Measurements from ENCODE around the gene TRABD2B. TPM values are rescaled to one million over a fixed set of nuclear protein-coding genes. Genes with fewer than 3 reads are reported as not detected.

The TRABD2B gene
- total RNA-seq, 6 donors from 2014 or later: under 0.01 to 2.1 (median 0.62) TPM

DNA sequence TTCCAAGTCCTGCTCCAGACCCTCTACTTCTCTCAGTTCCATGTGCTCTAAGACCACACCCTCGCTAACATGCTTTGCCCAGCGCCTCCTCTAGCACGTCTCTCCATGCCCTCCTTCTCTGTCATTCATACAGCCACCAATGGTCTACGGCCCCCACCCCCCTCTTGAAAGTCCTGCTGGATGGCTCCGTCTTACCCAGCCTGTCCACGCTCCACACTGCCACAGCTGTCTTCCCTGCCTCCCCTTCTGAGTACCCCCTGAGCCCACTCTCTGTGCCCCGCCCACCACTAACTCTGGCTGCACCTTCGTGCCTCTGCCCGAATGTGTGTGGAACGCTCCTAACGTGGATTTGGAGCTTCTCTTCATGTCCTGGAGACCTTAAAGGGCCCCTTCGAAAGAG, 244.6 kb downstream of the TRABD2B start:
- Histone ChIP-seq H3K4me1 (peaks cover 3 to 12% (median 6%) of the 10 kb centered on the region in 4 donors), H3K27ac (peak overlapping the region in 1 of 4 donors; percentile 0), H3K27me3 (no peaks in the 10 kb centered on the region), H3K9me3 (no peaks in the 10 kb centered on the region), H3K4me3 (no peak overlapping the region), H3K36me3 (no peaks in the 10 kb centered on the region)
- no peak for DNase-seq
- TF ChIP-seq POLR2A (IDR thresholded peaks at IDR 0.05) (no peak), EP300 (IDR thresholded peaks at IDR 0.05) (no peak), POLR2AphosphoS5 (IDR thresholded peaks at IDR 0.05) (no peak)
- TF ChIP-seq, protein P1, sequence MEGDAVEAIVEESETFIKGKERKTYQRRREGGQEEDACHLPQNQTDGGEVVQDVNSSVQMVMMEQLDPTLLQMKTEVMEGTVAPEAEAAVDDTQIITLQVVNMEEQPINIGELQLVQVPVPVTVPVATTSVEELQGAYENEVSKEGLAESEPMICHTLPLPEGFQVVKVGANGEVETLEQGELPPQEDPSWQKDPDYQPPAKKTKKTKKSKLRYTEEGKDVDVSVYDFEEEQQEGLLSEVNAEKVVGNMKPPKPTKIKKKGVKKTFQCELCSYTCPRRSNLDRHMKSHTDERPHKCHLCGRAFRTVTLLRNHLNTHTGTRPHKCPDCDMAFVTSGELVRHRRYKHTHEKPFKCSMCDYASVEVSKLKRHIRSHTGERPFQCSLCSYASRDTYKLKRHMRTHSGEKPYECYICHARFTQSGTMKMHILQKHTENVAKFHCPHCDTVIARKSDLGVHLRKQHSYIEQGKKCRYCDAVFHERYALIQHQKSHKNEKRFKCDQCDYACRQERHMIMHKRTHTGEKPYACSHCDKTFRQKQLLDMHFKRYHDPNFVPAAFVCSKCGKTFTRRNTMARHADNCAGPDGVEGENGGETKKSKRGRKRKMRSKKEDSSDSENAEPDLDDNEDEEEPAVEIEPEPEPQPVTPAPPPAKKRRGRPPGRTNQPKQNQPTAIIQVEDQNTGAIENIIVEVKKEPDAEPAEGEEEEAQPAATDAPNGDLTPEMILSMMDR (IDR thresholded peaks at IDR 0.05): no peak
- ATAC-seq (ENCODE audit: low FRiP score in 2 of 2): no peak
- WGBS, 2 donors: 89 to 92% methylated on average over 12 of the region's 12 CpGs

DNA sequence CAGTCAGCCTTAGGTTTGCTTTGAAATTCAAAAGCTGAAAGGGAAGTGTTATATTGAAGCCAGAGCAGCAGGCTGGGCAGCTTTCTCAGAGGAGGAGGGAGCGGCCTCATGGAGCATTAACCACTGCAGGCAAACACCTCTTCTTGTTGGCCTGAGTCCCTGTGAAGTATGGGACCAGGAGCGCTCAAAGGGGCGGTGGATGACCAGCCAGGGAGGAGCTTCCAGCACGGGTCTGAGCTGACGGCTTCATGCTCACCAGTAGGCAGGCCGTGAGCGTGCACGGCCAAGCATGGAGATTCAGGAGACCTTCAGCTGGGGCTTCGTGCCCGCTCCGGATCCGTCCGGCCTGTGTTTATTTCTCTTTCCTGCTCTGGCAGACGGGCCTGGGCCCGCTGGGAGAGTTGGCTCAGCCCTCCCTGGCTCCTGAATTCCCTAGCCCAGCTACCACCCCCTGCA, 245.2 kb downstream of the TRABD2B start:
- DNase-seq (peak in 1 of 2 donors; percentile 50), ATAC-seq (ENCODE audit: low FRiP score in 2 of 2) (peak; percentile 20 to 55)
- WGBS, 2 donors: 41 to 56% methylated on average over 7 to 15 of the region's 15 CpGs
- no peaks in the 10 kb centered on the region for H3K9me3 ChIP-seq
- H3K4me1 ChIP-seq: peaks cover 3 to 12% (median 6%) of the 10 kb centered on the region in 4 donors
- no peaks in the 10 kb centered on the region for H3K36me3 ChIP-seq
- H3K4me3 ChIP-seq: no peak overlapping the region
- TF ChIP-seq POLR2AphosphoS5 (IDR thresholded peaks at IDR 0.05): no peak
- TF ChIP-seq, protein P1 (IDR thresholded peaks at IDR 0.05): no peak
- TF ChIP-seq EP300 (IDR thresholded peaks at IDR 0.05): no peak
- TF ChIP-seq POLR2A (IDR thresholded peaks at IDR 0.05): no peak
- H3K27ac ChIP-seq: peak overlapping the region in 2 of 4 donors; percentile 0 to 27
- H3K27me3 ChIP-seq: no peaks in the 10 kb centered on the region

DNA sequence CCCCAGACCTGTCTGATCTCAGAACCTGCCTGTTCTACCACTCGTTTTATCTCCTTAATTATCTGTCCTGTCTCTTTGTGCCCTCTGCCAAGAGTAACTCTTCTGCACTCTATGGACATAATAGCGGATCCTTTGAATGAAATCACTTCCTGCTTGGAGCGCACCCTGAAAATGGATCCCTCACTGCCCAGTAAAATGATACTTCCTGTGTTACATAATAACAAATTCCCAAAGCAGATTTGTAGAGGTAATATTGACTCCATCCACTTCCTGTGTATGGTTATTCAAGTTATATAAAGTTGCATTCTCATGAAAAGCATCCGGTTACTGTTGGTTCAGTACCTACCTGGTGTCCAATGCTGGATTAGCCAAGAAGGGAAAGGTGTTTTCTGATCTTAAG, 246.0 kb downstream of the TRABD2B start:
- H3K4me3 ChIP-seq: no peak overlapping the region
- no peaks in the 10 kb centered on the region for H3K36me3 ChIP-seq
- no peaks in the 10 kb centered on the region for H3K27me3 ChIP-seq
- WGBS, 2 donors: 59 to 70% methylated on average over 4 of the region's 4 CpGs
- no peaks in the 10 kb centered on the region for H3K9me3 ChIP-seq
- ATAC-seq (ENCODE audit: low FRiP score in 2 of 2) (no peak), DNase-seq (no peak)
- TF ChIP-seq POLR2A (IDR thresholded peaks at IDR 0.05): no peak
- TF ChIP-seq POLR2AphosphoS5 (IDR thresholded peaks at IDR 0.05): no peak
- no peak for TF ChIP-seq EP300 (IDR thresholded peaks at IDR 0.05)
- TF ChIP-seq, protein P1 (IDR thresholded peaks at IDR 0.05): no peak
- peaks cover 3 to 12% (median 6%) of the 10 kb centered on the region in 4 donors for H3K4me1 ChIP-seq
- H3K27ac ChIP-seq: no peak overlapping the region

DNA sequence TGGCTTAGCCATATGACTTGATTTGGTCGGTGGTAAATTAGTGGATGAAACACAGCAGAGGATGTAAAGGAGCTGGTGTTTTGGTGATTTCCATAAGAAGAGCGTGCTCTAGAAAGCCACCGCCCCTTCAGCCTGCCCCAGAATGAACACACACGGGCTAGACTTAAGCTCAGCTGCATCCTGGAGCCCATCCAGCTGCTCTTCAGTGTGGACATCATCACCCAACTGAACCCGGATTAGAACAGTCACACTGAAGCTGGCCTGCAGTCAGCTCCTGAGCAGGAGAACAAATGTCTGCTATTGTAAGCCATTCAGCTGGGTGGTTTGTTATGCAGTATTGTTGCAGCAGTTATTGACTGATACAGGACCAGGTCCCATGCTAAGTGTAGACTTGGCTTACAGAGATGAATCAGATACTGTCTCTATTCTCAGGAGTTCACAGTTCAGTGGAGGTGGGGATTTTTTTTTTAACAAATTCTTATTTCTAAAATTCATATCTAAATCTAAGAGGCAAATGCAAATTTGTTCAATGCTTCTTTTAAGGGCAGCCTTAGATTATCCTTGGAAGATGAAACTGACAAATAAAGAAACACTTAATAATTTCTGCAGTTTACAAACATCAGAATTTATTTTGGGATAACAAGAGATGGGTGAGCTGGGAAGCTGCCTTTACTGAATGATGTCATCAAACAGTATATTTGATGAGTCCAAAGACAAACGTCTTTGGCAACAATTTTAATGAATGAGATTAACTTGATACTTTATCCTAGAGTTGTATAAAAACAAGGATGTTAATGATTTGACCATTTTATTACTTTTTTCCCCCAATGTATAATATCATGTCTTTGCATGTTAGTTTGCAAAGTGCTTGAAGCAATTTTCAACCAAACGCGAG, 251.2 kb downstream of the TRABD2B start:
- no peak overlapping the region for H3K4me3 ChIP-seq
- H3K27me3 ChIP-seq: no peaks in the 10 kb centered on the region
- H3K9me3 ChIP-seq: no peaks in the 10 kb centered on the region
- 79 to 81% methylated on average over 8 of the region's 8 CpGs for WGBS, 2 donors
- DNase-seq (no peak), ATAC-seq (ENCODE audit: low FRiP score in 2 of 2) (no peak)
- H3K27ac ChIP-seq: no peak overlapping the region
- no peak for TF ChIP-seq POLR2A (IDR thresholded peaks at IDR 0.05)
- no peak for TF ChIP-seq EP300 (IDR thresholded peaks at IDR 0.05)
- TF ChIP-seq, protein P1 (IDR thresholded peaks at IDR 0.05): no peak
- TF ChIP-seq POLR2AphosphoS5 (IDR thresholded peaks at IDR 0.05): no peak
- H3K36me3 ChIP-seq: no peaks in the 10 kb centered on the region
- peaks cover 0 to 1% (median 0%) of the 10 kb centered on the region in 4 donors for H3K4me1 ChIP-seq

Data from upper lobe of left lung (tissue), 6 donors.